ENCODE data around the gene CPEB4. TPM values are rescaled to one million over a fixed set of nuclear protein-coding genes. Genes with fewer than 3 reads are reported as not detected.

The CPEB4 gene
- total and polyA plus RNA-seq, 9 of the 15 experiments (the other 6 are each of a cell fraction or from before 2014, with no cell fraction given), result 7.4 to 21.3 (median 12.4) TPM

GRCh38 chr5:173887610-173888472 lies at the start of gene CPEB4 (continued):
- no peak for TF ChIP-seq ZNF274 (IDR thresholded peaks at IDR 0.05; ENCODE audit: borderline replicate concordance, low read depth, low read length)
- TF ChIP-seq ZKSCAN3 (CRISPR knock-in tag; IDR thresholded peaks at IDR 0.05), result no peak
- peak; percentile 91 for TF ChIP-seq ZFX (CRISPR knock-in tag; IDR thresholded peaks at IDR 0.05)
- peak; percentile 100 for TF ChIP-seq SP1 (CRISPR knock-in tag; IDR thresholded peaks at IDR 0.05)
- no peak for TF ChIP-seq RBBP5 (IDR thresholded peaks at IDR 0.05; ENCODE audit: borderline replicate concordance, insufficient read depth, low read length, poor library complexity, severe bottlenecking)
- TF ChIP-seq SRF (CRISPR knock-in tag; IDR thresholded peaks at IDR 0.05), result peak in 1 of 2 experiments; percentile 48; a peak in 2 of 4 replicates
- TF ChIP-seq FOXK2 (conservative IDR thresholded peaks at IDR 0.05 in 1 of 2, IDR thresholded peaks at IDR 0.05 in 1 of 2; ENCODE audit: low read depth in 2 of 2), result peak in 1 of 2 experiments; percentile 76; a peak in 2 of 4 replicates
- no peak for TF ChIP-seq RFX1 (IDR thresholded peaks at IDR 0.05)
- TF ChIP-seq BHLHE40 (IDR thresholded peaks at IDR 0.05; ENCODE audit: low read length), result peak; percentile 68
- peak; percentile 100 for TF ChIP-seq SIN3A (IDR thresholded peaks at IDR 0.05; ENCODE audit: borderline replicate concordance in 2 of 2, control insufficient read depth in 1 of 2, low read depth in 2 of 2, low read length in 2 of 2)
- peak; percentile 84; the same call in 1 of the 2 replicates for TF ChIP-seq MXI1 (IDR thresholded peaks at IDR 0.05; ENCODE audit: low read depth, low read length)
